ENCODE data around the gene L3MBTL3. TPM values are rescaled to one million over a fixed set of nuclear protein-coding genes. Genes with fewer than 3 reads are reported as not detected.

The L3MBTL3 gene
- total RNA-seq, 1 experiment from 2014 or later, result 14.3 TPM

GRCh38 chr6:130034378-130035146 is 16.2 kb downstream of the L3MBTL3 start:
- no peaks in the 10 kb centered on the region for H3K9me3 ChIP-seq
- intact Hi-C loops (cut with micrococcal nuclease; ENCODE audit: unreplicated experiment), result loop anchor here (5.0 kb wide), 1 partner anchor 663 kb away; no protein-coding TSS in a partner anchor
- BruUV-seq (replicated peaks), result no TSS peak
- TF ChIP-seq, protein P1, sequence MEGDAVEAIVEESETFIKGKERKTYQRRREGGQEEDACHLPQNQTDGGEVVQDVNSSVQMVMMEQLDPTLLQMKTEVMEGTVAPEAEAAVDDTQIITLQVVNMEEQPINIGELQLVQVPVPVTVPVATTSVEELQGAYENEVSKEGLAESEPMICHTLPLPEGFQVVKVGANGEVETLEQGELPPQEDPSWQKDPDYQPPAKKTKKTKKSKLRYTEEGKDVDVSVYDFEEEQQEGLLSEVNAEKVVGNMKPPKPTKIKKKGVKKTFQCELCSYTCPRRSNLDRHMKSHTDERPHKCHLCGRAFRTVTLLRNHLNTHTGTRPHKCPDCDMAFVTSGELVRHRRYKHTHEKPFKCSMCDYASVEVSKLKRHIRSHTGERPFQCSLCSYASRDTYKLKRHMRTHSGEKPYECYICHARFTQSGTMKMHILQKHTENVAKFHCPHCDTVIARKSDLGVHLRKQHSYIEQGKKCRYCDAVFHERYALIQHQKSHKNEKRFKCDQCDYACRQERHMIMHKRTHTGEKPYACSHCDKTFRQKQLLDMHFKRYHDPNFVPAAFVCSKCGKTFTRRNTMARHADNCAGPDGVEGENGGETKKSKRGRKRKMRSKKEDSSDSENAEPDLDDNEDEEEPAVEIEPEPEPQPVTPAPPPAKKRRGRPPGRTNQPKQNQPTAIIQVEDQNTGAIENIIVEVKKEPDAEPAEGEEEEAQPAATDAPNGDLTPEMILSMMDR (IDR thresholded peaks at IDR 0.05; ENCODE audit: insufficient read depth in 1 of 2, low read depth in 1 of 2, low read length in 1 of 2, severe bottlenecking in 1 of 2, unreplicated experiment in 1 of 2), result no peak
- ChIA-PET POLR2A (no interaction called here), CTCF (interaction anchor here (1.5 kb wide), 1 partner anchor 13 kb away, joined by 5 read pairs; no protein-coding TSS in a partner anchor)
- no peaks in the 10 kb centered on the region for H3K27me3 Mint-ChIP-seq (ENCODE audit: insufficient read depth, unreplicated experiment)
- H3K4me3 Mint-ChIP-seq (ENCODE audit: unreplicated experiment), result no peak overlapping the region
- H3K36me3 ChIP-seq (ENCODE audit: control insufficient read depth, insufficient read depth, low read length), result no peaks in the 10 kb centered on the region
- no peak overlapping the region for H3K27ac Mint-ChIP-seq (ENCODE audit: unreplicated experiment)
- no peaks in the 10 kb centered on the region for H3K9me3 Mint-ChIP-seq (ENCODE audit: unreplicated experiment)
- H3K27me3 ChIP-seq (replicated peaks; ENCODE audit: control insufficient read depth, insufficient read depth, low read length), result no peaks in the 10 kb centered on the region
- no peak overlapping the region for H3K4me3 ChIP-seq (ENCODE audit: low read depth, low read length)
- H3K4me1 Mint-ChIP-seq (ENCODE audit: low read depth, unreplicated experiment), result peaks cover 24% of the 10 kb centered on the region
- peaks cover 5% of the 10 kb centered on the region for H3K36me3 Mint-ChIP-seq (ENCODE audit: insufficient read depth, unreplicated experiment)
- DNase-seq, result peak in 1 of 2 experiments; percentile 45
- peaks cover 16% of the 10 kb centered on the region for H3K4me1 ChIP-seq

GRCh38 chr6:130035211-130035610 is 16.8 kb downstream of the L3MBTL3 start:
- no peak for DNase-seq
- BruUV-seq (replicated peaks), result no TSS peak
- Mint-ChIP-seq H3K27me3 (ENCODE audit: insufficient read depth, unreplicated experiment) (no peaks in the 10 kb centered on the region), H3K36me3 (ENCODE audit: insufficient read depth, unreplicated experiment) (peaks cover 5% of the 10 kb centered on the region), H3K4me1 (ENCODE audit: low read depth, unreplicated experiment) (peaks cover 24% of the 10 kb centered on the region), H3K4me3 (ENCODE audit: unreplicated experiment) (no peak overlapping the region), H3K9me3 (ENCODE audit: unreplicated experiment) (no peaks in the 10 kb centered on the region), H3K27ac (ENCODE audit: unreplicated experiment) (no peak overlapping the region)
- TF ChIP-seq, protein P1 (IDR thresholded peaks at IDR 0.05; ENCODE audit: insufficient read depth in 1 of 2, low read depth in 1 of 2, low read length in 1 of 2, severe bottlenecking in 1 of 2, unreplicated experiment in 1 of 2), result no peak
- Histone ChIP-seq H3K36me3 (ENCODE audit: control insufficient read depth, insufficient read depth, low read length) (no peaks in the 10 kb centered on the region), H3K4me3 (ENCODE audit: low read depth, low read length) (no peak overlapping the region), H3K4me1 (peaks cover 16% of the 10 kb centered on the region), H3K27me3 (replicated peaks; ENCODE audit: control insufficient read depth, insufficient read depth, low read length) (no peaks in the 10 kb centered on the region), H3K9me3 (no peaks in the 10 kb centered on the region)
- CTCF ChIA-PET, result interaction anchor here (1.5 kb wide), 1 partner anchor 14 kb away, joined by 5 read pairs; no protein-coding TSS in a partner anchor
- POLR2A ChIA-PET, result no interaction called here
- intact Hi-C loops (cut with micrococcal nuclease; ENCODE audit: unreplicated experiment), result loop anchor here (5.0 kb wide), 1 partner anchor 662 kb away; no protein-coding TSS in a partner anchor

GRCh38 chr6:130037207-130037811 is 18.9 kb downstream of the L3MBTL3 start:
- Histone ChIP-seq H3K9me3 (no peaks in the 10 kb centered on the region; the same call in 1 of the 2 replicates), H3K4me1 (peaks cover 16% of the 10 kb centered on the region), H3K36me3 (ENCODE audit: control insufficient read depth, insufficient read depth, low read length) (no peaks in the 10 kb centered on the region), H3K27me3 (replicated peaks; ENCODE audit: control insufficient read depth, insufficient read depth, low read length) (no peaks in the 10 kb centered on the region), H3K4me3 (ENCODE audit: low read depth, low read length) (no peak overlapping the region)
- peaks cover 24% of the 10 kb centered on the region for H3K4me1 Mint-ChIP-seq (ENCODE audit: low read depth, unreplicated experiment)
- no TSS peak for BruUV-seq (replicated peaks)
- intact Hi-C loops (cut with micrococcal nuclease; ENCODE audit: unreplicated experiment), result loop anchor here (5.0 kb wide), 1 partner anchor 660 kb away; no protein-coding TSS in a partner anchor
- ChIA-PET POLR2A (no interaction called here), CTCF (no interaction called here)
- H3K27ac Mint-ChIP-seq (ENCODE audit: unreplicated experiment), result no peak overlapping the region
- no peak overlapping the region for H3K4me3 Mint-ChIP-seq (ENCODE audit: unreplicated experiment)
- no peaks in the 10 kb centered on the region for H3K27me3 Mint-ChIP-seq (ENCODE audit: insufficient read depth, unreplicated experiment)
- TF ChIP-seq, protein P1 (IDR thresholded peaks at IDR 0.05; ENCODE audit: insufficient read depth in 1 of 2, low read depth in 1 of 2, low read length in 1 of 2, severe bottlenecking in 1 of 2, unreplicated experiment in 1 of 2), result peak; percentile 34 to 35
- DNase-seq, result no peak
- peaks cover 5% of the 10 kb centered on the region for H3K36me3 Mint-ChIP-seq (ENCODE audit: insufficient read depth, unreplicated experiment)
- no peaks in the 10 kb centered on the region for H3K9me3 Mint-ChIP-seq (ENCODE audit: unreplicated experiment)

Measured in Caco-2 (cell line).